Activated CD4-positive, alpha-beta T cell treated with anti-CD3 and anti-CD28 coated beads, Interleukin-2, Interleukin-6, amounts not matched to agents 100 ng/mL and 50 ng/mL, durations not matched to agents 16 hours and 8 hours (primary cell): ENCODE measurements around the gene PLD2.
"Not testable (repeated sequence)": the region's sequence is repeated elsewhere in the genome, so short reads cannot be mapped to it uniquely, and the experiment has no call there.

Source experiments
- DNase-seq: peaks from one replicate; pipeline ENCODE4 v3.0.0-alpha.2; 2020

PLD2 gene

DNA sequence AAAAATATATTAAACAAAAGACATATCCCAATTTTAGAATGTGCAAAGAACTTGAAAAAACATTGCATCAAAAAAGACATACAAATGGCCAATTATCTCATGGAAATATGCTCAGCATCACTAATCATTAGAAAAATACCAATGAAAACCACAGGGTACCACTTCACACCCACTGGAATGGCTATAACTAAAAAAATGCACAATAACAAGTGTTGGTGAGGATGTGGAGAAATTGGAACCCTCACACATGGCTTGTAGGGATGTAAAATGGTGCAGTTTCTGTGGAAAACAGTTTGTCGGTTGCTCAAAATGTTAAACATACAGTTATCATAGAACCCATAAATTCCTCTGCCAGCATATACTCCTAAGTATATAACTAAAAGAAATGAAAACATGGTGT is 11.8 kb upstream of the PLD2 start:
- DNase-seq, result no peak

GRCh38 chr17:4796552-4796920 is 10.4 kb upstream of the PLD2 start:
- peak; percentile 59 for DNase-seq

DNA sequence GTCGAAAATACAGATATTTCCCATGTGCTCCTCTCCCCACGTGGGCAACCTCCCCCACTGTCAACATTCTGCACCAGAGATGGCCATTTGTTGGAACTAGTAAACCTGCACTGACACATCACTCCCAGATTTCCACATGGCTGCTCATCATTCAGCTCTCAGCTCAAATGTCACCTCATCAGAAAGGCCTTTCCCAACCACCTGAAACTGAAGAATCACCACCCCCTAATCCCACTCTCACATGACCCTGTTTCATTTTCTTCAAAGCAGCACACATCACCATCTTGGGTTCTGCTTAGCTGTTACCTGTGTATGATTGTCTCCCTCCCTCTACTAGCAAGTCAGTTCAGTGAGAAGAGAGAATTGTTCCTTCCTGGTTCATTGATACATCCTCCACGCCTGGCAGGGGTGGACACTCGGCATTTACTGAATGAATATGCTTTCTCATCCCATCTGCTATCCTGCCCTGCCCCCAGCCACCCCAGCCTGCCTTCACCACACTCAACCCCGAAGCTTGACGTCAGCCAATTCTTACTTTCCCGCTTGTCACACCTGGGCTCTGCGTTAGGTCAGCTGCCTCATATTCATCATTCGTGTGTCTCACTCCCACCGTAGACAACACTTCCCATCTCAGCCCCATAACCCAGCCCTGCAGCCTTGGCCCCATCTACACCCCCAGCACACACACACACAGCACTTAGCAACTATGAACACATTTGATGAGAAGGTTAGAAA is 6.3 kb upstream of the PLD2 start:
- DNase-seq, result no peak

GRCh38 chr17:4802228-4802627 is 4.7 kb upstream of the PLD2 start, which contains the start of gene C17orf114:
Gene C17orf114, minus strand, starts transcription at chr17:4802328.
- no peak for DNase-seq

GRCh38 chr17:4806456-4806776 is 536 bp upstream of the PLD2 start:
- DNase-seq, result no peak

- no peak for DNase-seq
Measured at GRCh38 chr17:4807605-4808377, 839 bp downstream of the PLD2 start.

DNA sequence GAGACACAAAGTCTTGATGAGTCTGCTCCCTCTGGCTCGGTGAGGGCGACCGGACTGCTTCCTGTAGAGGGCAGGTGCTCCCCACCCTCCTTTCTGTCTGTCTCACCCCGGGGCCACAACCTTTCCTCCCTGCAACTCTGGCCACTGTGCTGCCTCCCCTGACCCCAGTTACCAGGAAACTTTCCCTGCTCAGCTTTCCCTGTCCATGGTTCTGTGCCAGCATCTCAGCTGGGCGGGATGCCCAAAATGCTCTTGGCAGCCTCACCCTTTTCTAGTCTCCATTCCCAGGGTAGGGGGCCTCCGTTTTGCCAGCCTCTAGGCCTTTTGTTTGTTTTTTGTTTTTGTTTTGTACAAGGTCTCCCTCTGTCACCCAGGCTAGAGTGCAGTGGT is 1.4 kb downstream of the PLD2 start:
- no peak for DNase-seq

- DNase-seq, result no peak
Measured at GRCh38 chr17:4810696-4811290, 3.8 kb downstream of the PLD2 start.

DNA sequence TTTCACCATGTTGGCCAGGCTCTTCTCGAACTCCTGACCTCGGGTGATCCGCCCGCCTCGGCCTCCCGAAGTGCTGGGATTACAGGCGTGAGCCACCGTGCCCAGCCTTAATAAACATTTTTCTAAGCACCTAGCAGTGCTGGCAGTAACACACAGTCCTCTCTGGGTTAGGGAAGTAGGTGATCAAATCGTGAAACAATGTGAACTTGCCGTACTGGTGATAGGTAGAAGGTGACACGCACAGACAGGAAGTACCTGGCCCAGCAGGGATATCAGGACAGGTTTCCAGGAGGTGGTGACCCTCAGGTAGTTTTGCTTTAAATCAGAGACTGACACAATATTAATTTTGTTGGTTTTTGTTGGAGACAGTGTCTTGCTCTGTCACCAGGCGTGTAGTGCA is 4.5 kb downstream of the PLD2 start:
- no peak for DNase-seq

DNA sequence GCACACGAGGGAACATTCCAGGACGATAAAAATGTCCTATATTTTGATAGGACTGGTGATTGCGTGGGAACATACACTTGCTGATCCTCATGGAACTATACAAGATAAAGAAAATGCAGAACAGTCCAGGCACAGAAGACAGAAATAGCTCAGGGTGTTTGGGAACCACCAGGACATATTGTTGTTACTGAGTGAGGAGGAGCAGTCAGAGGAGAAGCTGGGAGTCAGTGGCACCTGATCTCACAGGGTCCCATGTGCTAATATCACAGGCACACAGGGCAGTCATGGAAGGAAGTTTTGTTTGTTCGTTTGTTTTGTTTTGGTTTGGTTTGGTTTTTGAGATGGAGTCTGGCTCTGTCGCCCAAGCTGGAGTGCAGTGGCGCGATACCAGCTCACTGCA is 5.7 kb downstream of the PLD2 start:
- no peak for DNase-seq

GRCh38 chr17:4815043-4815675 is 8.2 kb downstream of the PLD2 start:
- DNase-seq, result no peak

GRCh38 chr17:4816826-4817225 is 9.9 kb downstream of the PLD2 start:
- no peak for DNase-seq

DNA sequence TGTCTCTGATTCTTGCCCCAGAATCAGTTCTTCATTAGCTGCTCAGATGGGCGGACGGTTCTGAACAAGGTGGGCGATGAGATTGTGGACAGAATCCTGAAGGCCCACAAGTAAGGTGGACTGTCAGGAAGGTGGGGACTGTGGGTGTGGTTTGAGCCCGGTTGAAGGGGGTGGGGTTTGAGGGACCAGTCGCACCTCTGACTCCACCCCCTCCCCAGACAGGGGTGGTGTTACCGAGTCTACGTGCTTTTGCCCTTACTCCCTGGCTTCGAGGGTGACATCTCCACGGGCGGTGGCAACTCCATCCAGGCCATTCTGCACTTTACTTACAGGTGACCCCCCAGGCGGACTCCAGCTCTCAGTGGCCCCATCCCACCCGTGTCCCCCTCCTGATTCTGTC is 11.3 kb downstream of the PLD2 start:
- DNase-seq, result no peak

GRCh38 chr17:4822835-4823234 is 15.9 kb downstream of the PLD2 start:
- no peak for DNase-seq

GRCh38 chr17:4823373-4824089 is 16.6 kb downstream of the PLD2 start:
- no peak for DNase-seq

GRCh38 chr17:4827399-4827798 is 20.4 kb downstream of the PLD2 start:
- DNase-seq, result no peak

DNA sequence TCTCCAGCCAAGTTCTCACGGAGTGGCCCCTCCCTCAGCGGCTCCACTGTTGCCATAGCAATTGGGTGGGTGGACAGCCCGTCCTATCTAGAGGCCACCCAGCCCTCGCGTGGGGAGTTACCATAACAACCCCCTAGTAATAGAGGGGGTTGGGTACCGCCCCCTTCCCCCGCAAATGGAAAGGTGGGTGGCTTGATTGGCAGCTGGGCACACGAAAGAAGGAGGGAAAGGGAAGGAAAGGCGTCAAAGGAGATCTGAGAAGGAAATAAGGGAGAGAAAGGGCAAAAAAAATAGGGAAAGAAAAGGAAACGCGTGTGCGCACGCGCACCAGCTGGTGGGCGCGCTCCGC is 25.9 kb downstream of the PLD2 start:
- DNase-seq, result not testable (repeated sequence)

DNA sequence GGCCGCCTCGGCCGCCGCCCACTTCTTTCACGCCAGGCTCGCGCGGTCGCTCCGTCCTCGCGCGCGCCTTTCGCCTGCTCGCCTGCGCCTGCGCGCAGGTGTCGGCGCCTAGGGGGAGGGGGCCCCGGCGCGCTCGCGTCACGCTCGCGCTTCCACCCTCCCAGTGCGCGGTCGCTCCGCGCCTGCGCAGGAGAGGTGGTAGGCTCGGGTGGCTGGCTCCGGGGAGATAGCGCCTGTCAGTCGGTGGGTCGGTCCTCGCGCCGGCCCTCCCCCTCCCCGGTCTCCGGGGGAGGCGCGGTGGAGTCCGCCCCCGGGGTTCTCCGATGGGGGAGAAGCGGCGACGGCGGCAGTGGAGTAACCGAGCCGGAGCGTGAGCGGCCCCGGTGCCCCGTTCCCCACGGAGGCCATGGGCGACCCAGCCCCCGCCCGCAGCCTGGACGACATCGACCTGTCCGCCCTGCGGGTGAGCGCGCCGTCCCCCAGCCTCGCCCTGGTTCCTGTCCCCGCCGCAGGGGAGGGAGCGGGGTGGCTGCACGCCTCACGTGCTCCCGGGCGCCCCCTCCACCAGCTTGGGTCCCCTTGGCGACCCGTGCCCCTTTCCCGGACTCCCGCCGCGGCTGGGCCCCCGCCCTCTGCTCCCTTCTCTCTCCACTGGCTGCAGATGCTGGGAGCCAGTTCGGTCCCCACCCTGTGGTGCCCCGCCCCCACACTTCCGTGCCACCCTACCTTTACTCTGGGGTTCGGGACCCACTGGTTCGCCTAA is 26.4 kb downstream of the PLD2 start, which contains the start of gene MINK1:
MINK1 (plus strand) TSS at position 163 of the 763 bp plus-strand sequence; CDS start at position 407, 244 bp downstream.
- peak; percentile 95 for DNase-seq

GRCh38 chr17:4833941-4834680 is 27.2 kb downstream of the PLD2 start:
- DNase-seq, result peak; percentile 17

DNA sequence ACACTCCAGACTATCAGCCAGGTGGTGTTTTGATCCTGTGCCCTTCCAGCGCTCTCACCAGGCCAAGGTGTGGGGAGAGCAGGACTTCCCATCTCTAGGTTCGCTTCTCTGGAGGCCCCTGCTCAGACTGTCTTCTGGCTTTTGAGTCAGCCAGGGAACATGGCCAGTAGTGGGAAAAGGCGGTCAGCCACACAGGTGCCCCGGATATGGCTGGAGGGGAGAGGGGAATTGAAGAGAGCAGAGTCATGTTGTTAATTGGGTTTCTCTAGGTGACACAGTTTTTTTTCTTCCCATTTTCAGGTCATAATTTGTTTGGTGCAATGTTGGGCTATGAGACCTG is 27.7 kb downstream of the PLD2 start:
- DNase-seq, result no peak

- DNase-seq, result no peak
Measured at GRCh38 chr17:4836221-4836620, 29.3 kb downstream of the PLD2 start.
